ENCODE measurements around the gene MMP11. TPM values are rescaled to one million over a fixed set of nuclear protein-coding genes. Genes with fewer than 3 reads are reported as not detected.

MMP11 gene
- polyA plus RNA-seq, 3 donors: not detected

DNA sequence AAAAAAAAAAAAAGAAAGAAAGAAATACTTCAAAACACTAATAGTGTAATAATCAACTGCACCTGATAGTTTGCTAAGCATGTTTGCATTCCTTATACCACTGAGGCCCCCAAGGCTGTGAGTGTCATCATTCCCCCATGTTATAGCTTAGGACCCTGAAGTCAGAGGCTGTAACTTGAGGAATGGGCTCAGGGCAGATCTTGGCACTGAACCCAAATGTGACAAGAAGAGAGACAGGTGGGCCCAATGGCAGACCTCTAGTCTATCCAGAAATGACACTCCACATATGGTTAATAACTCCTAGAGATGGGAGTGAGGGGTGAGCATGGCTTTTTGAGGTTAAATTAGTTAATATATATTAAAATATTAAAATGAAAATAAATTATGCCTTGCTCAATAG lies 35.0 kb upstream of the MMP11 start:
- no peaks in the 10 kb centered on the region for H3K9me3 ChIP-seq (replicated peaks in 1 of 2; ENCODE audit: control insufficient read depth in 1 of 2, insufficient read depth in 1 of 2, low read length in 2 of 2)
- peaks cover 2 to 5% of the 10 kb centered on the region in 2 donors for H3K36me3 ChIP-seq (replicated peaks in 1 of 2; ENCODE audit: control insufficient read depth in 1 of 2, insufficient read depth in 2 of 2, low read length in 2 of 2)
- no peak overlapping the region for H3K4me3 ChIP-seq (replicated peaks in 1 of 3; ENCODE audit: low read depth in 2 of 3, low read length in 3 of 3)
- H3K9me3 Mint-ChIP-seq: peaks cover 0 to 4% (median 0%) of the 10 kb centered on the region in 7 donors
- peaks cover 0 to 2% (median 1%) of the 10 kb centered on the region in 3 donors for H3K27me3 Mint-ChIP-seq (ENCODE audit: low read depth in 3 of 3)
- H3K36me3 Mint-ChIP-seq: peaks cover 3 to 5% of the 10 kb centered on the region in 2 donors
- no peak overlapping the region for H3K9ac ChIP-seq (ENCODE audit: insufficient read depth, low read length, poor library complexity, severe bottlenecking)
- no peaks in the 10 kb centered on the region for H3K79me2 ChIP-seq (ENCODE audit: insufficient read depth, low read length)
- H3K4me1 ChIP-seq (ENCODE audit: control insufficient read depth in 1 of 2, insufficient read depth in 2 of 2, low read length in 2 of 2): no peaks in the 10 kb centered on the region
- no peak overlapping the region for H3K27ac Mint-ChIP-seq
- no peaks in the 10 kb centered on the region for H4K20me1 ChIP-seq (ENCODE audit: insufficient read depth, low read length)
- DNase-seq: no peak
- H3K27me3 ChIP-seq (ENCODE audit: control insufficient read depth in 2 of 2, insufficient read depth in 2 of 2, low read length in 2 of 2): no peaks in the 10 kb centered on the region
- TF ChIP-seq, protein P1, sequence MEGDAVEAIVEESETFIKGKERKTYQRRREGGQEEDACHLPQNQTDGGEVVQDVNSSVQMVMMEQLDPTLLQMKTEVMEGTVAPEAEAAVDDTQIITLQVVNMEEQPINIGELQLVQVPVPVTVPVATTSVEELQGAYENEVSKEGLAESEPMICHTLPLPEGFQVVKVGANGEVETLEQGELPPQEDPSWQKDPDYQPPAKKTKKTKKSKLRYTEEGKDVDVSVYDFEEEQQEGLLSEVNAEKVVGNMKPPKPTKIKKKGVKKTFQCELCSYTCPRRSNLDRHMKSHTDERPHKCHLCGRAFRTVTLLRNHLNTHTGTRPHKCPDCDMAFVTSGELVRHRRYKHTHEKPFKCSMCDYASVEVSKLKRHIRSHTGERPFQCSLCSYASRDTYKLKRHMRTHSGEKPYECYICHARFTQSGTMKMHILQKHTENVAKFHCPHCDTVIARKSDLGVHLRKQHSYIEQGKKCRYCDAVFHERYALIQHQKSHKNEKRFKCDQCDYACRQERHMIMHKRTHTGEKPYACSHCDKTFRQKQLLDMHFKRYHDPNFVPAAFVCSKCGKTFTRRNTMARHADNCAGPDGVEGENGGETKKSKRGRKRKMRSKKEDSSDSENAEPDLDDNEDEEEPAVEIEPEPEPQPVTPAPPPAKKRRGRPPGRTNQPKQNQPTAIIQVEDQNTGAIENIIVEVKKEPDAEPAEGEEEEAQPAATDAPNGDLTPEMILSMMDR (IDR thresholded peaks at IDR 0.05): no peak
- H2AFZ ChIP-seq (ENCODE audit: insufficient read depth, low read depth, low read length, poor library complexity, severe bottlenecking): no peak overlapping the region
- no peaks in the 10 kb centered on the region for H3K4me1 Mint-ChIP-seq
- H3K4me3 Mint-ChIP-seq: no peak overlapping the region
- no peak overlapping the region for H3K27ac ChIP-seq (ENCODE audit: low read depth in 1 of 2, low read length in 2 of 2)
- H3K4me2 ChIP-seq (replicated peaks; ENCODE audit: extremely low read depth, low read length, poor library complexity, severe bottlenecking): no peak overlapping the region
- intact Hi-C loops (cut with micrococcal nuclease): no loop called here

DNA sequence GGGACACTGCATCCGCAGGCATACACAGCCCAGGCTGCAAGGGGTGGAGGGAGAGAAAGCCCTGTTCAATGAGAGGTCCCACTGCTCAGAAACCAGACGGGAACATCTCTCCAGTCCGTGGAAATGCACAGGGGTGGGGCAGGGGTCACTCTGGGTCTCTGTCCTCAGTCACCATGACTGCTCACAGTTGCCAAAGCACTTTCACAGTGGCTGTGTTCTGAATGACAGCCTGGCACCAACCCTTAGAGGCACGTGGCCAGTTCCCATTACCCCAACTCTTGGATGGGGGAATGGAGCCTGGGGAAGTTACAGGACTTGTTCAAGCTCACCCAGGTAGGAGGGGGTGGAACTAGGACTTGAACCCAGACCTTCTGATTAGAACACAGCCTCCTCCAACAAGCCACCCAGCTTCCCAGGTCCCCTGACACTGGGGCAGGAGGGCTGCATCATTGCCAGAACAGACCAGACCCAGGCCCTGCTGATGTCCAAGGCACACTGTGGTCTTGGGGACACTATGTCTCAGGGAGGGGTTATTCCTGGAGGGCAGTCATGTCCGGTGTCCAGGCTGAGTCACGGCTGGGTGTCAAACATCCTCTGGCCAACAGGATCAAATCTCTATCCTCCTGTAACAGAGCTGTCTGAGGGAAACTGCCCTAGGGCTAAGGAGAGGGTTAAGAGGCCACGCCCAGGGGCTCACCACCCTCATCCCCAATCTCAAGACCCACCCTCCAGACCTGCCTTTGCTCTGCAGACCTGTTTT lies 30.0 kb upstream of the MMP11 start:
- Histone ChIP-seq H3K4me1 (ENCODE audit: control insufficient read depth in 1 of 2, insufficient read depth in 2 of 2, low read length in 2 of 2) (no peaks in the 10 kb centered on the region), H3K4me2 (replicated peaks; ENCODE audit: extremely low read depth, low read length, poor library complexity, severe bottlenecking) (no peak overlapping the region), H3K27ac (ENCODE audit: low read depth in 1 of 2, low read length in 2 of 2) (no peak overlapping the region), H3K9me3 (replicated peaks in 1 of 2; ENCODE audit: control insufficient read depth in 1 of 2, insufficient read depth in 1 of 2, low read length in 2 of 2) (no peaks in the 10 kb centered on the region), H3K79me2 (ENCODE audit: insufficient read depth, low read length) (no peaks in the 10 kb centered on the region), H4K20me1 (ENCODE audit: insufficient read depth, low read length) (no peaks in the 10 kb centered on the region), H2AFZ (ENCODE audit: insufficient read depth, low read depth, low read length, poor library complexity, severe bottlenecking) (no peak overlapping the region), H3K27me3 (ENCODE audit: control insufficient read depth in 2 of 2, insufficient read depth in 2 of 2, low read length in 2 of 2) (no peaks in the 10 kb centered on the region), H3K36me3 (replicated peaks in 1 of 2; ENCODE audit: control insufficient read depth in 1 of 2, insufficient read depth in 2 of 2, low read length in 2 of 2) (peaks cover 22 to 31% of the 10 kb centered on the region in 2 donors), H3K4me3 (replicated peaks in 1 of 3; ENCODE audit: low read depth in 2 of 3, low read length in 3 of 3) (no peak overlapping the region), H3K9ac (ENCODE audit: insufficient read depth, low read length, poor library complexity, severe bottlenecking) (no peak overlapping the region)
- Mint-ChIP-seq H3K4me1 (peaks cover 9% of the 10 kb centered on the region), H3K27me3 (ENCODE audit: low read depth in 3 of 3) (peaks cover 0 to 2% (median 0%) of the 10 kb centered on the region in 3 donors), H3K9me3 (peaks cover 0 to 1% (median 0%) of the 10 kb centered on the region in 7 donors), H3K27ac (no peak overlapping the region), H3K36me3 (peaks cover 27 to 28% of the 10 kb centered on the region in 2 donors), H3K4me3 (no peak overlapping the region)
- no peak for DNase-seq
- TF ChIP-seq, protein P1 (IDR thresholded peaks at IDR 0.05): no peak
- intact Hi-C loops (cut with micrococcal nuclease): no loop called here
- 95% methylated on average over 3 of the region's 7 CpGs for WGBS (ENCODE audit: insufficient coverage)

Measured in CD14-positive monocyte (primary cell).